ENCODE results near the gene CLGN.

GRCh38 chr4:140344101-140344500 lies 83.3 kb downstream of the CLGN start:
- TF ChIP-seq POLR2AphosphoS5 (IDR thresholded peaks at IDR 0.05; ENCODE audit: low read depth, low read length) (no peak), POLR2A (IDR thresholded peaks at IDR 0.05; ENCODE audit: low read depth, low read length) (no peak)
